ENCODE results near the gene TAOK3.

TAOK3 gene

DNA sequence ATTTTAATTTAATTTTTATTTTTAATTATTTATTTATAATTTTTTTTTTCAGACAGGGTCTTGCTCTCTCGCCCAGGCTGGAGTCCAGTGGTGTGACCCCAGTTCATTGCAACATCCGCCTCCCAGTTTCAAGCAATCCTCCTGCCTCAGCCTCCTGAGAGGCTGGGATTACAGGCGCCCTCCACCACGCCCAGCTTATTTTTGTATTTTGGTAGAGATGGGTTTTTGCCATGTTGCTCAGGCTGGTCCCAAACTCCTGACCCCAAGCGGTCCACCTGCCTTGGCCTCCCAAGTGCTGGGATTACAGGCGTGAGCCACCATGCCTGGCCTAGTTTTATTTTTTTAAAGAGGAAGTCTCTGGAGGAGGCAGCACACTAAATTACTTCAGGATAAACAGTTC, 250.4 kb downstream of the TAOK3 start:
- no peaks in the 10 kb centered on the region for H3K36me3 Mint-ChIP-seq (ENCODE audit: low read depth)

DNA sequence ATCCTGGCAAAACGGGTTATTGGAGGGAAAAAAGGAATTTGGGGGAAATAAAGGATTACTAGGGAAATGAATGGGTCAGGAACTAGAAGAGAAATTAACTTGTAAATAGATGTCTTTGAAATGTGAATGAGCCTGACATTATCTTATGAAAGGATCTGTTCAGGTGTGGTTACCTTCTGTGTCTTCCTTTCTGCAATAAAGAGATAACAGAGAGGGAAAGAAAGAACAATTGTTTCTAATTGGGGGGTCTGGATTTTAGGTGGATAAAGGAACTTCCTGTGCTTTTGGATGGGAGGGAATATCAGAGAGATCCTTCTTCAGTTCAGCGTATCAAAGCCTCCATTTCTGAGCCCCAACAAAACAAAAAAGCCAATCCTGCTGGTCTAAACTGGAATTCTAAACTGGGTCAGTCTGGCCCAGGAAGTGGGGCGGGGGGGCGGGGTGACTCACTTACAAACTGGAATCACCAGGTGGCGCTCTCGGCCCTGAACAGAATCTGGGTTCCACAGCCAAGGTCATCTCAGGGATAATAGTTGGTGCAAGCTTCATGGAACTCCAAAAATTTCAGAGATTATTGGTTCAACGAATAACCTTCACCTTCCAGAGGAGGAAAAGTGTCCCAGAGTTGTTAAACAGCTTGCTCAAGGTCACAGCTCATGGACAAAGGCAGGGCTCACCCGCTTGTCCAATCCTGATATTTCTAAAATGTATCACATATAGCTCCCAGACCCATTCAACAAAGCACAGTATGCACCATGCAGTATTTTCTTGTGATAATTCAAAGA, 251.9 kb downstream of the TAOK3 start:
- Mint-ChIP-seq H3K27ac (no peak overlapping the region), H3K4me3 (no peak overlapping the region), H3K27me3 (ENCODE audit: low read depth, poor library complexity) (peaks cover 3% of the 10 kb centered on the region), H3K4me1 (peaks cover 15% of the 10 kb centered on the region), H3K36me3 (ENCODE audit: low read depth) (peaks cover 8% of the 10 kb centered on the region), H3K9me3 (peaks cover 4% of the 10 kb centered on the region)
- TF ChIP-seq, protein P1, sequence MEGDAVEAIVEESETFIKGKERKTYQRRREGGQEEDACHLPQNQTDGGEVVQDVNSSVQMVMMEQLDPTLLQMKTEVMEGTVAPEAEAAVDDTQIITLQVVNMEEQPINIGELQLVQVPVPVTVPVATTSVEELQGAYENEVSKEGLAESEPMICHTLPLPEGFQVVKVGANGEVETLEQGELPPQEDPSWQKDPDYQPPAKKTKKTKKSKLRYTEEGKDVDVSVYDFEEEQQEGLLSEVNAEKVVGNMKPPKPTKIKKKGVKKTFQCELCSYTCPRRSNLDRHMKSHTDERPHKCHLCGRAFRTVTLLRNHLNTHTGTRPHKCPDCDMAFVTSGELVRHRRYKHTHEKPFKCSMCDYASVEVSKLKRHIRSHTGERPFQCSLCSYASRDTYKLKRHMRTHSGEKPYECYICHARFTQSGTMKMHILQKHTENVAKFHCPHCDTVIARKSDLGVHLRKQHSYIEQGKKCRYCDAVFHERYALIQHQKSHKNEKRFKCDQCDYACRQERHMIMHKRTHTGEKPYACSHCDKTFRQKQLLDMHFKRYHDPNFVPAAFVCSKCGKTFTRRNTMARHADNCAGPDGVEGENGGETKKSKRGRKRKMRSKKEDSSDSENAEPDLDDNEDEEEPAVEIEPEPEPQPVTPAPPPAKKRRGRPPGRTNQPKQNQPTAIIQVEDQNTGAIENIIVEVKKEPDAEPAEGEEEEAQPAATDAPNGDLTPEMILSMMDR (IDR thresholded peaks at IDR 0.05) = peak; percentile 67
- DNase-seq = peak; percentile 75

More for the DNA sequence above, 250.4 kb downstream of the TAOK3 start:
- no peaks in the 10 kb centered on the region for H3K9me3 Mint-ChIP-seq
- H3K4me3 Mint-ChIP-seq = no peak overlapping the region
- TF ChIP-seq, protein P1 (IDR thresholded peaks at IDR 0.05) = no peak
- DNase-seq = no peak
- no peak overlapping the region for H3K27ac Mint-ChIP-seq
- H3K4me1 Mint-ChIP-seq = peaks cover 15% of the 10 kb centered on the region
- H3K27me3 Mint-ChIP-seq (ENCODE audit: low read depth, poor library complexity) = peaks cover 3% of the 10 kb centered on the region

DNA sequence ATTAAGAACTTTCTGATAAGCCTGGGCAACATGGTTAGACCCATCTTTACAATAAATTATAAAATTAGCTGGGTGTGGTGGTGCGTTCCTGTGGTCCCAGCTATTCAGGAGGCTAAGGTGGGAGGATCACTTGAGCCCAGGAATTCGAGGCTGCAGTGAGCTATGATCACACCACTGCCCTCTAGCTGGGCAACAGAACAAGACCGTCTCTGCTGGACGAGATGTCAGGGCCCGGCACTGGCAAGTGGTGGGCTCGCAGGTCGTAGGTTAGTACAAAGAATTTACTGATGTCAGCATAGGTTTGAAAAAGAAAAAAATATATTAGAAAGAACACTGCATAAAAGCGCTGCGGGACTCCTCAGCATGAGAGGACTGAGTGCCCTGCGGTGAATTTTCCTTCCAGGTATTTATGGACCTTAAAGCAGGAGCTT, 253.2 kb downstream of the TAOK3 start:
- peaks cover 14% of the 10 kb centered on the region for H3K9me3 Mint-ChIP-seq
- TF ChIP-seq, protein P1 (IDR thresholded peaks at IDR 0.05) = no peak

DNA sequence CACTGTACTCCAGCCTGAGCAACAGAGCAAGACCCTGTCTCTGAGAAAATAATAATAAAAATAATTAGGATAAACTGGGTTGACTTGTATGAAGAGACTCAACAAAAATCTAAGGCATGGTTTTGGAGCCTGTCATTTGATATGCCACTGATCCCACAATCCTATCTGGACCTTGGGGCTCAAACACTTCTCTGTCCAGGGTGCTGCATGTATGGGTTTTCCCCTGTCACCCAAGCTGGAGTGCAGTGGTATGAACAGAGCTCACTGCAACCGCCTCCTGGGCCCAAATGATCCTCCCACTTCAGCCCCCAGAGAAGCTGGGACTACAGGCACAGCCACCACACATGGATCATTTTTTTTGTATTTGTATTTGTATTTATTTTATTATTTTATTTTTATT, 263.6 kb downstream of the TAOK3 start:
- TF ChIP-seq, protein P1 (IDR thresholded peaks at IDR 0.05) = no peak
- no peak for DNase-seq
- no peak overlapping the region for H3K4me3 Mint-ChIP-seq

More for the DNA sequence above, 253.2 kb downstream of the TAOK3 start:
- Mint-ChIP-seq H3K4me1 (peaks cover 15% of the 10 kb centered on the region), H3K4me3 (no peak overlapping the region), H3K36me3 (ENCODE audit: low read depth) (peaks cover 20% of the 10 kb centered on the region), H3K27me3 (ENCODE audit: low read depth, poor library complexity) (peaks cover 3% of the 10 kb centered on the region), H3K27ac (no peak overlapping the region)
- DNase-seq = no peak

DNA sequence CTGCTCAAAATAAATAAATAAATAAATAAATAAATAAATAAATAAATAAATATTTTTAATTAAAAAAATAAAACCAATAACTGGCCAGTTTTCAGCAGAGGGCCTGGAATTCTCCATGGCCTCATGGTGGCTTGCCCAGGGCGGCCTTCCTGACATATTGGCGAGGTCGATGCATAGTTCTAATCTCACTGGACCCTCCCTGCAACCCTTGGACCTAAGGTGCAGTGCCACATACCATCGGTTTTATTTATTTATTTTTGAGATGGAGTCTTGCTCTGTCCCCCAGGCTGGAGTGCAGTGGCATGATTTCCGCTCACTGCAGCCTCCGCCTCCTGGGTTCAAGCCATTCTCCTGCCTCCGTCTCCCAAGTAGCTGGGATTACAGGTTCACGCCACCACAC, 265.0 kb downstream of the TAOK3 start:
- TF ChIP-seq, protein P1 (IDR thresholded peaks at IDR 0.05) = no peak
- Mint-ChIP-seq H3K4me1 (peaks cover 9% of the 10 kb centered on the region), H3K4me3 (no peak overlapping the region), H3K36me3 (ENCODE audit: low read depth) (no peaks in the 10 kb centered on the region), H3K27ac (no peak overlapping the region), H3K27me3 (ENCODE audit: low read depth, poor library complexity) (peaks cover 3% of the 10 kb centered on the region), H3K9me3 (no peaks in the 10 kb centered on the region)
- DNase-seq = no peak

More for the DNA sequence above, 263.6 kb downstream of the TAOK3 start:
- H3K27me3 Mint-ChIP-seq (ENCODE audit: low read depth, poor library complexity) = peaks cover 3% of the 10 kb centered on the region
- peaks cover 4% of the 10 kb centered on the region for H3K36me3 Mint-ChIP-seq (ENCODE audit: low read depth)
- H3K4me1 Mint-ChIP-seq = peaks cover 5% of the 10 kb centered on the region
- peaks cover 9% of the 10 kb centered on the region for H3K9me3 Mint-ChIP-seq
- no peak overlapping the region for H3K27ac Mint-ChIP-seq

DNA sequence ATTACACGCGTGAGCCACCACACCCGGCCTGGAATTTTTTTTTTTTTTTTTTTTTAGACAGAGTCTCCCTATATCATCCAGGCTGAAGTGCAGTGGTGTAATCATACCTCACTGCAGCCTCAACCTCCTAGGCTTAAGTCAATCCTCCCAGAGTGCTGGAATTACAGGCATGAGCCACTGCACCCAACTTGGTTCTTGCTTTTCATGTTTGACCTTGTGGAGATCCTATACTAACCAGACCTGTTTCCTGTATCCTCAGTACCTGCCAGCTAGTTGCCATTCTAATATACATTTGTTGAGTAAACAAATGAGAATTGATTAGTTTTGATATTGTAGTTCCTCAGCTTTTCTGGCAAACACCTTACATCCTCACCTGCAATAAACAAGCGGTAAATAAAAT, 265.7 kb downstream of the TAOK3 start:
- Mint-ChIP-seq H3K4me1 (peaks cover 12% of the 10 kb centered on the region), H3K36me3 (ENCODE audit: low read depth) (no peaks in the 10 kb centered on the region), H3K4me3 (no peak overlapping the region), H3K27me3 (ENCODE audit: low read depth, poor library complexity) (peaks cover 3% of the 10 kb centered on the region), H3K27ac (peak overlapping the region; percentile 80), H3K9me3 (no peaks in the 10 kb centered on the region)
- TF ChIP-seq, protein P1 (IDR thresholded peaks at IDR 0.05) = no peak
- no peak for DNase-seq
